Measurements from ENCODE around the gene PUSL1. TPM values are rescaled to one million over a fixed set of nuclear protein-coding genes. Genes with fewer than 3 reads are reported as not detected.

The PUSL1 gene
- total and polyA plus RNA-seq, 2 of the 4 experiments (the other 2 are of a cell fraction) = 10.9 to 33.0 TPM

DNA sequence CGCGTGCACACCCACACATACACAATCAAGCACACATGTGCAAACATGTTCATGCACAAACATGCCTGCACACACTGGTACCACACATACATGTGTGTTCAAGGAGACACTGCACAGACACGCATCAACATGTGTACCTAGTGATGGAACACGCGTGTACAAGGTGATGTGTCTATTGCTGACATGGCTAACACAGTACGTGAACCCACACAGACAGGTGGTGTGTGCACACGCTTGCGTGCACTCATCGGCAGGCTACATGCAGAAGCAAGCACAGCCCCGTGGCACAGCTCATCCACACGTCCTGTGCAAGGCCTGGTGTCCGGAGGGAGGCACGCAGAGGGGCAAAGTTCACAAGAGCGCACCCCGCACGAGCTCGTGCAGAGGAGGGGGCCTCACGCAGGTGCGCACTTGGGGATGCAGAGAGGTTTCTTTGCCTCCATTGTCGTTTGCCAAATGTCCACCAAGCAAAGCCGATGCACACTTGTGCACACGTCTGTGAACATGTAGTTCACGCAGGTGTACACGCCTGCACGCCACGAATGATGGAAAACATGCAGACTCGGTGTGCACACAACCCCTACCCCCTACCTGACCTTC is 1.6 kb upstream of the PUSL1 start:
- POLR2A ChIA-PET (ENCODE audit: unreplicated experiment) = no interaction called here
- peak overlapping the region; percentile 90 for H3K4ac ChIP-seq (ENCODE audit: low read depth, low read length)
- H2BK5ac ChIP-seq (ENCODE audit: low read depth, low read length, poor library complexity, severe bottlenecking) = peak overlapping the region; percentile 79
- 0 out of 2 replicates have a peak overlapping the region, but pooled peaks have one; percentile 25 for H3K18ac ChIP-seq (ENCODE audit: low read depth, low read length)
- H3K27me3 ChIP-seq (ENCODE audit: control insufficient read depth, insufficient read depth, low read length) = no peaks in the 10 kb centered on the region
- BruUV-seq (replicated peaks) = no TSS peak
- TF ChIP-seq RAD21 (IDR thresholded peaks at IDR 0.05; ENCODE audit: low read length) (no peak), CHD1 (IDR thresholded peaks at IDR 0.05; ENCODE audit: low read depth, low read length) (no peak)
- CTCF ChIA-PET = no interaction called here
- H2BK15ac ChIP-seq (ENCODE audit: low read depth, low read length) = no peak overlapping the region
- intact Hi-C loops (cut with micrococcal nuclease) (loop anchor here (5.0 kb wide), 2 partner anchors 51 to 184 kb away; partner anchors contain the start of gene MXRA8), in situ Hi-C loops (cut with MboI; ENCODE audit: low sequenced_read_pairs) (no loop called here), dilution Hi-C loops (cut with HindIII; ENCODE audit: low sequenced_read_pairs, unreplicated experiment) (no loop called here)
- H3K23ac ChIP-seq (ENCODE audit: low read depth, low read length) = peak overlapping the region; percentile 94
- H3K79me1 ChIP-seq (ENCODE audit: low read depth in 1 of 2, low read length in 2 of 2) = peaks cover 6 to 62% of the 10 kb centered on the region in 2 experiments; a peak in 3 of 4 replicates
- peak overlapping the region in 1 of 2 experiments; percentile 5; a peak in 1 of 4 replicates for H4K8ac ChIP-seq (ENCODE audit: low read depth in 2 of 2, low read length in 2 of 2)
- peaks cover 45% of the 10 kb centered on the region for H4K20me1 ChIP-seq (ENCODE audit: insufficient read depth, low read length)
- peak overlapping the region; percentile 100 for H3K4me2 ChIP-seq (ENCODE audit: low read depth, low read length)
- H2AK9ac ChIP-seq (replicated peaks; ENCODE audit: low read depth, low read length, poor library complexity) = peak overlapping the region; percentile 97
- DNase-seq (no peak), ATAC-seq (ENCODE audit: low read depth) (no peak)
- peak overlapping the region; percentile 97 for H2AFZ ChIP-seq (replicated peaks; ENCODE audit: low read length, poor library complexity)
- peak overlapping the region; percentile 76 for H4K91ac ChIP-seq (ENCODE audit: insufficient read depth, low read depth, low read length)
- H3K36me3 ChIP-seq (ENCODE audit: control insufficient read depth, insufficient read depth, low read length) = peaks cover 19% of the 10 kb centered on the region
- peak overlapping the region; percentile 91 for H2AK5ac ChIP-seq (ENCODE audit: low read depth, low read length)
- H2BK120ac ChIP-seq (ENCODE audit: low read depth, low read length) = no peak overlapping the region
- H3K56ac ChIP-seq (ENCODE audit: extremely low read depth, insufficient read depth, low read length) = peak overlapping the region; percentile 38; the same call in 1 of the 2 replicates
- no peak overlapping the region for H4K5ac ChIP-seq (ENCODE audit: low read depth, low read length)
- 39% methylated on average over 24 of the region's 27 CpGs; no CpG with 5 or more reads in 1 of the 2 experiments for WGBS, 2 experiments (ENCODE audit: extremely low coverage in 2 of 2, insufficient read length in 1 of 2)
- peak overlapping the region; percentile 61 for H3K14ac ChIP-seq (replicated peaks; ENCODE audit: low read depth, low read length)
- peaks cover 3% of the 10 kb centered on the region for H3K9me1 ChIP-seq (ENCODE audit: insufficient read depth, low read length)
- H3K27ac ChIP-seq (ENCODE audit: insufficient read depth, low read length) = peak overlapping the region; percentile 89
- peak overlapping the region; percentile 93 for H3K4me3 ChIP-seq (ENCODE audit: insufficient read depth, low read depth, low read length)
- peaks cover 31% of the 10 kb centered on the region for H3K4me1 ChIP-seq (ENCODE audit: control insufficient read depth, insufficient read depth, low read length)
- H2BK20ac ChIP-seq (ENCODE audit: low read depth, low read length) = no peak overlapping the region
- no peaks in the 10 kb centered on the region for H3K9me3 ChIP-seq (ENCODE audit: control insufficient read depth, insufficient read depth, low read length)
- peak overlapping the region; percentile 91 for H3K9ac ChIP-seq (ENCODE audit: low read depth, low read length)
